Natural killer cell treated with Interleukin-12 subunit alpha and Interleukin-12 subunit beta and Interleukin-15 and Interleukin-18, amount 100 ng/mL, for 72 hours (primary cell): ENCODE results near the gene PCSK2. TPM values are rescaled to one million over a fixed set of nuclear protein-coding genes. Genes with fewer than 3 reads are reported as not detected.

Source experiments
- ATAC-seq, 2 donors: fragments of 150-1000 bp; cut with Tn5 transposase in 1 of 2; sonication (Bioruptor Pico), chemical (Tn5 transposase) in 1 of 2; 2 replicates each; pipeline ENCODE4 v1.10.0; 2021
- DNase-seq: peaks from one replicate; pipeline ENCODE4 v3.0.0; 2022; ENCODE audit warnings: low spot score
- H3K27ac Mint-ChIP-seq, 2 donors: 1 replicate in 1 of 2; 2 replicates in 1 of 2; pipeline ENCODE4 v1.8.0; 2022; ENCODE audit warnings: mixed read lengths in 2 of 2, mild to moderate bottlenecking in 1 of 2, moderate library complexity in 1 of 2
- H3K27me3 Mint-ChIP-seq, 2 donors: 1 replicate in 1 of 2; 2 replicates in 1 of 2; pipeline ENCODE4 v1.8.0; 2022; ENCODE audit warnings: mixed read lengths in 2 of 2
- H3K36me3 Mint-ChIP-seq: one replicate; pipeline ENCODE4 v1.8.0; 2022; ENCODE audit warnings: mixed read lengths
- H3K4me1 Mint-ChIP-seq, 2 donors: 1 replicate in 1 of 2; 2 replicates in 1 of 2; pipeline ENCODE4 v1.8.0; 2022; ENCODE audit warnings: low read depth in 2 of 2, mixed read lengths in 2 of 2, mild to moderate bottlenecking in 1 of 2
- H3K4me3 Mint-ChIP-seq: one replicate; pipeline ENCODE4 v1.8.0; 2022; ENCODE audit warnings: mixed read lengths
- H3K9me3 Mint-ChIP-seq: 2 replicates; pipeline ENCODE4 v1.8.0; 2022; ENCODE audit warnings: mixed read lengths
- total RNA-seq, 2 donors: library from RNA; stranded (reverse); gene quantifications; one replicate each; pipeline ENCODE4 v1.2.3, GENCODE V29; 2022

PCSK2 gene
- total RNA-seq, 2 donors from 2014 or later: not detected

- peaks cover 7 to 19% of the 10 kb centered on the region in 2 donors for H3K27me3 Mint-ChIP-seq
- no peaks in the 10 kb centered on the region for H3K36me3 Mint-ChIP-seq
- DNase-seq (no peak), ATAC-seq (no peak)
- no peaks in the 10 kb centered on the region for H3K9me3 Mint-ChIP-seq
- no peak overlapping the region for H3K4me3 Mint-ChIP-seq
- no peaks in the 10 kb centered on the region for H3K4me1 Mint-ChIP-seq
- H3K27ac Mint-ChIP-seq: no peak overlapping the region
Measured at GRCh38 chr20:17372806-17373440, 146.1 kb downstream of the PCSK2 start.

- no peak overlapping the region for H3K4me3 Mint-ChIP-seq
- ATAC-seq: no peak
- DNase-seq: no peak
- H3K27ac Mint-ChIP-seq: no peak overlapping the region
- no peaks in the 10 kb centered on the region for H3K4me1 Mint-ChIP-seq
- H3K27me3 Mint-ChIP-seq: peaks cover 7 to 16% of the 10 kb centered on the region in 2 donors
- H3K9me3 Mint-ChIP-seq: no peaks in the 10 kb centered on the region
- H3K36me3 Mint-ChIP-seq: no peaks in the 10 kb centered on the region
Measured at GRCh38 chr20:17374086-17374485, 147.2 kb downstream of the PCSK2 start.

GRCh38 chr20:17376031-17376430 is 149.2 kb downstream of the PCSK2 start:
- Mint-ChIP-seq H3K36me3 (no peaks in the 10 kb centered on the region), H3K4me1 (no peaks in the 10 kb centered on the region), H3K27ac (no peak overlapping the region), H3K27me3 (peaks cover 11% of the 10 kb centered on the region in 2 donors), H3K4me3 (no peak overlapping the region), H3K9me3 (no peaks in the 10 kb centered on the region)
- DNase-seq (no peak), ATAC-seq (no peak)

- H3K36me3 Mint-ChIP-seq: no peaks in the 10 kb centered on the region
- H3K27me3 Mint-ChIP-seq: peaks cover 11 to 16% of the 10 kb centered on the region in 2 donors
- DNase-seq: no peak
- no peak overlapping the region for H3K27ac Mint-ChIP-seq
- no peaks in the 10 kb centered on the region for H3K4me1 Mint-ChIP-seq
- no peak overlapping the region for H3K4me3 Mint-ChIP-seq
- H3K9me3 Mint-ChIP-seq: no peaks in the 10 kb centered on the region
- ATAC-seq: no peak
Measured at GRCh38 chr20:17377231-17377630, 150.4 kb downstream of the PCSK2 start.

- H3K36me3 Mint-ChIP-seq: no peaks in the 10 kb centered on the region
- DNase-seq (no peak), ATAC-seq (no peak)
- H3K4me3 Mint-ChIP-seq: no peak overlapping the region
- no peak overlapping the region for H3K27ac Mint-ChIP-seq
- H3K9me3 Mint-ChIP-seq: no peaks in the 10 kb centered on the region
- H3K27me3 Mint-ChIP-seq: peaks cover 11 to 20% of the 10 kb centered on the region in 2 donors
- no peaks in the 10 kb centered on the region for H3K4me1 Mint-ChIP-seq
Measured at GRCh38 chr20:17379651-17380050, 152.8 kb downstream of the PCSK2 start.

- Mint-ChIP-seq H3K4me1 (no peaks in the 10 kb centered on the region), H3K4me3 (no peak overlapping the region), H3K27me3 (peaks cover 9 to 30% of the 10 kb centered on the region in 2 donors), H3K36me3 (no peaks in the 10 kb centered on the region), H3K27ac (no peak overlapping the region), H3K9me3 (no peaks in the 10 kb centered on the region)
- ATAC-seq: no peak
- no peak for DNase-seq
Measured at GRCh38 chr20:17380801-17381200, 154.0 kb downstream of the PCSK2 start.

GRCh38 chr20:17381724-17382123 is 154.9 kb downstream of the PCSK2 start:
- Mint-ChIP-seq H3K27ac (no peak overlapping the region), H3K27me3 (peaks cover 9 to 32% of the 10 kb centered on the region in 2 donors), H3K36me3 (no peaks in the 10 kb centered on the region), H3K9me3 (no peaks in the 10 kb centered on the region), H3K4me3 (no peak overlapping the region), H3K4me1 (no peaks in the 10 kb centered on the region)
- ATAC-seq (no peak), DNase-seq (no peak)

- Mint-ChIP-seq H3K27me3 (peaks cover 15 to 48% of the 10 kb centered on the region in 2 donors), H3K36me3 (no peaks in the 10 kb centered on the region), H3K4me3 (no peak overlapping the region), H3K4me1 (no peaks in the 10 kb centered on the region), H3K27ac (no peak overlapping the region), H3K9me3 (no peaks in the 10 kb centered on the region)
- DNase-seq: no peak
- no peak for ATAC-seq
Measured at GRCh38 chr20:17385798-17386197, 159.0 kb downstream of the PCSK2 start.

- no peaks in the 10 kb centered on the region for H3K36me3 Mint-ChIP-seq
- DNase-seq: no peak
- no peak overlapping the region for H3K27ac Mint-ChIP-seq
- no peak for ATAC-seq
- H3K4me3 Mint-ChIP-seq: no peak overlapping the region
- peaks cover 20 to 31% of the 10 kb centered on the region in 2 donors for H3K27me3 Mint-ChIP-seq
- no peaks in the 10 kb centered on the region for H3K9me3 Mint-ChIP-seq
- H3K4me1 Mint-ChIP-seq: no peaks in the 10 kb centered on the region
Measured at GRCh38 chr20:17390655-17391054, 163.8 kb downstream of the PCSK2 start.

GRCh38 chr20:17391127-17391771 is 164.4 kb downstream of the PCSK2 start:
- peaks cover 20 to 28% of the 10 kb centered on the region in 2 donors for H3K27me3 Mint-ChIP-seq
- H3K4me3 Mint-ChIP-seq: no peak overlapping the region
- ATAC-seq (no peak), DNase-seq (no peak)
- H3K4me1 Mint-ChIP-seq: no peaks in the 10 kb centered on the region
- H3K36me3 Mint-ChIP-seq: no peaks in the 10 kb centered on the region
- H3K27ac Mint-ChIP-seq: no peak overlapping the region
- H3K9me3 Mint-ChIP-seq: no peaks in the 10 kb centered on the region

- no peak overlapping the region for H3K27ac Mint-ChIP-seq
- H3K4me3 Mint-ChIP-seq: no peak overlapping the region
- H3K9me3 Mint-ChIP-seq: no peaks in the 10 kb centered on the region
- peaks cover 14 to 27% of the 10 kb centered on the region in 2 donors for H3K27me3 Mint-ChIP-seq
- no peaks in the 10 kb centered on the region for H3K4me1 Mint-ChIP-seq
- no peak for DNase-seq
- no peaks in the 10 kb centered on the region for H3K36me3 Mint-ChIP-seq
- ATAC-seq: no peak
Measured at GRCh38 chr20:17394411-17394810, 167.6 kb downstream of the PCSK2 start.

- no peaks in the 10 kb centered on the region for H3K4me1 Mint-ChIP-seq
Measured at GRCh38 chr20:17395729-17396128, 168.9 kb downstream of the PCSK2 start.

GRCh38 chr20:17399303-17399985 is 172.6 kb downstream of the PCSK2 start:
- ATAC-seq (no peak), DNase-seq (no peak)
- no peak overlapping the region for H3K27ac Mint-ChIP-seq
- no peak overlapping the region for H3K4me3 Mint-ChIP-seq
- H3K9me3 Mint-ChIP-seq: no peaks in the 10 kb centered on the region
- no peaks in the 10 kb centered on the region for H3K4me1 Mint-ChIP-seq
- H3K27me3 Mint-ChIP-seq: peaks cover 3 to 20% of the 10 kb centered on the region in 2 donors
- H3K36me3 Mint-ChIP-seq: no peaks in the 10 kb centered on the region

More at GRCh38 chr20:17395729-17396128, 168.9 kb downstream of the PCSK2 start:
- DNase-seq (no peak), ATAC-seq (no peak)
- H3K27me3 Mint-ChIP-seq: peaks cover 11 to 27% of the 10 kb centered on the region in 2 donors
- H3K36me3 Mint-ChIP-seq: no peaks in the 10 kb centered on the region
- H3K4me3 Mint-ChIP-seq: no peak overlapping the region
- no peak overlapping the region for H3K27ac Mint-ChIP-seq
- H3K9me3 Mint-ChIP-seq: no peaks in the 10 kb centered on the region

GRCh38 chr20:17403461-17403860 is 176.6 kb downstream of the PCSK2 start:
- peaks cover 7 to 36% of the 10 kb centered on the region in 2 donors for H3K27me3 Mint-ChIP-seq
- no peaks in the 10 kb centered on the region for H3K4me1 Mint-ChIP-seq
- no peak overlapping the region for H3K27ac Mint-ChIP-seq
- no peak overlapping the region for H3K4me3 Mint-ChIP-seq
- DNase-seq: no peak
- no peaks in the 10 kb centered on the region for H3K36me3 Mint-ChIP-seq
- H3K9me3 Mint-ChIP-seq: no peaks in the 10 kb centered on the region
- ATAC-seq: no peak
